Measurements from ENCODE around the gene HERPUD1. TPM values are rescaled to one million over a fixed set of nuclear protein-coding genes. Genes with fewer than 3 reads are reported as not detected.

The HERPUD1 gene
- total and polyA plus RNA-seq, 2 of the 13 experiments (the other 11 are each of a cell fraction or from before 2014, with no cell fraction given), result 96.2 to 323 TPM

DNA sequence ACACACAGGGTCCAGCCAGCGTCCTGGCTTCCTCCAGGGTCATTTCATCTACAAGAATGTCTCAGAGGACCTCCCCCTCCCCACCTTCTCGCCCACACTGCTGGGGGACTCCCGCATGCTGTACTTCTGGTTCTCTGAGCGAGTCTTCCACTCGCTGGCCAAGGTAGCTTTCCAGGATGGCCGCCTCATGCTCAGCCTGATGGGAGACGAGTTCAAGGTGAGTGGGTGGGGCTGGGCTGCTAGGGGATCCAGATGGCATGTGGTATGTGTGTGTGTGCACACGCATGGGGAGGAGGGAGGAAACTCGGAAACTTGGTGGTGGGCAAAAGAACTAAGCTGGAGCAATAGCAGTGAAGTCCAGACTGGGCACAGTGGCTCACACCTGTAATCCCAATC is 41.4 kb downstream of the HERPUD1 start (continued):
- TF ChIP-seq, protein P1, sequence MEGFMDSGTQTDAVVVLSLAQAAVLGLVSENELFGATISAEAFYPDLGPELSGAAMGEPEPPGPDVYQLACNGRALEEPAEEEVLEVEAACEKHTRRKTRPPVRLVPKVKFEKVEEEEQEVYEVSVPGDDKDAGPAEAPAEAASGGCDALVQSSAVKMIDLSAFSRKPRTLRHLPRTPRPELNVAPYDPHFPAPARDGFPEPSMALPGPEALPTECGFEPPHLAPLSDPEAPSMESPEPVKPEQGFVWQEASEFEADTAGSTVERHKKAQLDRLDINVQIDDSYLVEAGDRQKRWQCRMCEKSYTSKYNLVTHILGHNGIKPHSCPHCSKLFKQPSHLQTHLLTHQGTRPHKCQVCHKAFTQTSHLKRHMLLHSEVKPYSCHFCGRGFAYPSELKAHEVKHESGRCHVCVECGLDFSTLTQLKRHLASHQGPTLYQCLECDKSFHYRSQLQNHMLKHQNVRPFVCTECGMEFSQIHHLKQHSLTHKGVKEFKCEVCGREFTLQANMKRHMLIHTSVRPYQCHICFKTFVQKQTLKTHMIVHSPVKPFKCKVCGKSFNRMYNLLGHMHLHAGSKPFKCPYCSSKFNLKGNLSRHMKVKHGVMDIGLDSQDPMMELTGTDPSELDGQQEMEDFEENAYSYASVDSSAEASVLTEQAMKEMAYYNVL (CRISPR knock-in tag; IDR thresholded peaks at IDR 0.05; ENCODE audit: borderline replicate concordance), result peak; percentile 49; the same call in 1 of the 2 replicates
- TF ChIP-seq ARID2 (CRISPR knock-in tag; IDR thresholded peaks at IDR 0.05; ENCODE audit: borderline replicate concordance) (no peak), ZNF431 (CRISPR knock-in tag; IDR thresholded peaks at IDR 0.05; ENCODE audit: borderline replicate concordance, low read depth) (no peak), ZNF143 (CRISPR knock-in tag; IDR thresholded peaks at IDR 0.05) (peak; percentile 61), HIVEP1 (CRISPR knock-in tag; IDR thresholded peaks at IDR 0.05) (0 out of 2 replicates have a peak, but pooled peaks have one; percentile 11), ZNF225 (CRISPR knock-in tag; IDR thresholded peaks at IDR 0.05) (no peak), RFX5 (IDR thresholded peaks at IDR 0.05; ENCODE audit: low read depth, low read length) (no peak), RAD21 (CRISPR knock-in tag; IDR thresholded peaks at IDR 0.05) (no peak), ZNF766 (CRISPR knock-in tag; IDR thresholded peaks at IDR 0.05; ENCODE audit: borderline replicate concordance) (no peak), ZSCAN21 (CRISPR knock-in tag; IDR thresholded peaks at IDR 0.05; ENCODE audit: borderline replicate concordance) (no peak), ZNF878 (CRISPR knock-in tag; IDR thresholded peaks at IDR 0.05) (no peak), ELF3 (CRISPR knock-in tag; IDR thresholded peaks at IDR 0.05) (peak; percentile 41; the same call in 1 of the 2 replicates), SRY (CRISPR knock-in tag; IDR thresholded peaks at IDR 0.05) (no peak), FIP1L1 (IDR thresholded peaks at IDR 0.05; ENCODE audit: borderline replicate concordance, insufficient read depth, low read depth, low read length) (no peak), PAWR (CRISPR knock-in tag; IDR thresholded peaks at IDR 0.05; ENCODE audit: borderline replicate concordance) (no peak), KDM2A (CRISPR knock-in tag; IDR thresholded peaks at IDR 0.05; ENCODE audit: borderline replicate concordance, low read depth) (peak; percentile 37; the same call in 1 of the 2 replicates), ZNF879 (CRISPR knock-in tag; IDR thresholded peaks at IDR 0.05) (no peak), NR2F6 (IDR thresholded peaks at IDR 0.05) (0 out of 2 replicates have a peak, but pooled peaks have one; percentile 13), NR2F6 (CRISPR knock-in tag; IDR thresholded peaks at IDR 0.05) (peak; percentile 74)
- TF ChIP-seq, protein P2, sequence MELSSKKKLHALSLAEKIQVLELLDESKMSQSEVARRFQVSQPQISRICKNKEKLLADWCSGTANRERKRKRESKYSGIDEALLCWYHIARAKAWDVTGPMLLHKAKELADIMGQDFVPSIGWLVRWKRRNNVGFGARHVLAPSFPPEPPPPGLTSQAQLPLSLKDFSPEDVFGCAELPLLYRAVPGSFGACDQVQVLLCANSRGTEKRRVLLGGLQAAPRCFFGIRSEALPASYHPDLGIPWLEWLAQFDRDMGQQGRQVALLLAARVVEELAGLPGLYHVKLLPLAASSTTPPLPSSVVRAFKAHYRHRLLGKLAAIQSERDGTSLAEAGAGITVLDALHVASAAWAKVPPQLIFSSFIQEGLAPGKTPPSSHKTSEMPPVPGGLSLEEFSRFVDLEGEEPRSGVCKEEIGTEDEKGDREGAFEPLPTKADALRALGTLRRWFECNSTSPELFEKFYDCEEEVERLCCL (CRISPR knock-in tag; IDR thresholded peaks at IDR 0.05; ENCODE audit: borderline replicate concordance), result no peak
- TF ChIP-seq, protein P3, sequence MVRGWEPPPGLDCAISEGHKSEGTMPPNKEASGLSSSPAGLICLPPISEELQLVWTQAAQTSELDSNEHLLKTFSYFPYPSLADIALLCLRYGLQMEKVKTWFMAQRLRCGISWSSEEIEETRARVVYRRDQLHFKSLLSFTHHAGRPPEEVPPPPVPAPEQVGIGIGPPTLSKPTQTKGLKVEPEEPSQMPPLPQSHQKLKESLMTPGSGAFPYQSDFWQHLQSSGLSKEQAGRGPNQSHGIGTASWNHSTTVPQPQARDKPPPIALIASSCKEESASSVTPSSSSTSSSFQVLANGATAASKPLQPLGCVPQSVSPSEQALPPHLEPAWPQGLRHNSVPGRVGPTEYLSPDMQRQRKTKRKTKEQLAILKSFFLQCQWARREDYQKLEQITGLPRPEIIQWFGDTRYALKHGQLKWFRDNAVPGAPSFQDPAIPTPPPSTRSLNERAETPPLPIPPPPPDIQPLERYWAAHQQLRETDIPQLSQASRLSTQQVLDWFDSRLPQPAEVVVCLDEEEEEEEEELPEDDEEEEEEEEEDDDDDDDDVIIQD (CRISPR knock-in tag; IDR thresholded peaks at IDR 0.05; ENCODE audit: low read depth), result peak; percentile 75; the same call in 1 of the 2 replicates
- TF ChIP-seq, protein P4, sequence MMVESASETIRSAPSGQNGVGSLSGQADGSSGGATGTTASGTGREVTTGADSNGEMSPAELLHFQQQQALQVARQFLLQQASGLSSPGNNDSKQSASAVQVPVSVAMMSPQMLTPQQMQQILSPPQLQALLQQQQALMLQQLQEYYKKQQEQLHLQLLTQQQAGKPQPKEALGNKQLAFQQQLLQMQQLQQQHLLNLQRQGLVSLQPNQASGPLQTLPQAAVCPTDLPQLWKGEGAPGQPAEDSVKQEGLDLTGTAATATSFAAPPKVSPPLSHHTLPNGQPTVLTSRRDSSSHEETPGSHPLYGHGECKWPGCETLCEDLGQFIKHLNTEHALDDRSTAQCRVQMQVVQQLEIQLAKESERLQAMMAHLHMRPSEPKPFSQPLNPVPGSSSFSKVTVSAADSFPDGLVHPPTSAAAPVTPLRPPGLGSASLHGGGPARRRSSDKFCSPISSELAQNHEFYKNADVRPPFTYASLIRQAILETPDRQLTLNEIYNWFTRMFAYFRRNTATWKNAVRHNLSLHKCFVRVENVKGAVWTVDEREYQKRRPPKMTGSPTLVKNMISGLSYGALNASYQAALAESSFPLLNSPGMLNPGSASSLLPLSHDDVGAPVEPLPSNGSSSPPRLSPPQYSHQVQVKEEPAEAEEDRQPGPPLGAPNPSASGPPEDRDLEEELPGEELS (CRISPR knock-in tag; IDR thresholded peaks at IDR 0.05), result no peak; the same call in 1 of the 2 replicates
- TF ChIP-seq, protein P5, sequence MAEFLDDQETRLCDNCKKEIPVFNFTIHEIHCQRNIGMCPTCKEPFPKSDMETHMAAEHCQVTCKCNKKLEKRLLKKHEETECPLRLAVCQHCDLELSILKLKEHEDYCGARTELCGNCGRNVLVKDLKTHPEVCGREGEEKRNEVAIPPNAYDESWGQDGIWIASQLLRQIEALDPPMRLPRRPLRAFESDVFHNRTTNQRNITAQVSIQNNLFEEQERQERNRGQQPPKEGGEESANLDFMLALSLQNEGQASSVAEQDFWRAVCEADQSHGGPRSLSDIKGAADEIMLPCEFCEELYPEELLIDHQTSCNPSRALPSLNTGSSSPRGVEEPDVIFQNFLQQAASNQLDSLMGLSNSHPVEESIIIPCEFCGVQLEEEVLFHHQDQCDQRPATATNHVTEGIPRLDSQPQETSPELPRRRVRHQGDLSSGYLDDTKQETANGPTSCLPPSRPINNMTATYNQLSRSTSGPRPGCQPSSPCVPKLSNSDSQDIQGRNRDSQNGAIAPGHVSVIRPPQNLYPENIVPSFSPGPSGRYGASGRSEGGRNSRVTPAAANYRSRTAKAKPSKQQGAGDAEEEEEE (CRISPR knock-in tag; IDR thresholded peaks at IDR 0.05; ENCODE audit: borderline replicate concordance), result no peak
